LoVo (cell line): ENCODE measurements around the gene CRLF1.
A peak's percentile ranks its signal among the peaks of the same experiment; 100 is the strongest.

Experiments
- DNase-seq: peaks from one replicate; pipeline ENCODE4 v3.0.0-alpha.2; 2016; ENCODE audit warnings: low spot score

The CRLF1 gene

DNA sequence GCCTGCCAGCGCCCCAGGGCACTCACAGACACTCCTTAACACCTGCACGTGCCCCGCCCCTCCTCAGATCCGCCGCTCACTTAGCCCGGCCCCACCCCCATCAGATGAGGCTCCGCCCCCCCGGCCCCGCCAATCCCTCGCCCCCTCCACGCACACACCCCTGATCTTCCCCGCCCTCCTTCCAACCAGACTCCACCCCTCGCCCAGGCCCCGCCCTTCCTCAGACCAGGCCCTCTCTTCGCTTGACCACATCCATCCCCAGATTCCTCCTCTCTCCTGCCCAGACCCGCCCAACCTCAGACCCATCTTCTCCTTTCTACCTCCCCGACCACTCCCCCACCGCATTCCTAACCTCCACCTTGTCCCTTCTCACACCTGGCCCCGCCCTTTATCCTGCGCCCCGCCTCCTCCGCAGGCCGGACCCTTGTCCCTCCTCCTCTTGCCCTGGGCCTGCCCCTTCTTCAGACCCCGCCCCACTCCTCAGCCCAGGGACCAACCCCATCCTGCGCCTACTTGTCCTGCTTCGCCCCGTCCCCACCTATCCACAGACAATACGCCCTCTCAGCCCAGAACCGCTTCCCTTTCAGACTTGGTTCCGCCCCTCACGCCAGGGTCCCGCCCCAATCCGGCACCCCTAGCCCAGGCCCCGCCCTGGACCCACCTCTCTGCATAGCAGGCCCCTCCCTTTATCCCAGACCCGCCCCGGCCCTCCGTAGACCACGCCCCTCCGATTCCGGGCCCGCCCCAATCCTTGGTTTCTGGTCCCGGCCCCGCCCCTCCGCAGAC is 29.8 kb upstream of the CRLF1 start:
- DNase-seq, result peak; percentile 97

- DNase-seq, result no peak
Observed at GRCh38 chr19:18635831-18636182, 29.2 kb upstream of the CRLF1 start.

DNA sequence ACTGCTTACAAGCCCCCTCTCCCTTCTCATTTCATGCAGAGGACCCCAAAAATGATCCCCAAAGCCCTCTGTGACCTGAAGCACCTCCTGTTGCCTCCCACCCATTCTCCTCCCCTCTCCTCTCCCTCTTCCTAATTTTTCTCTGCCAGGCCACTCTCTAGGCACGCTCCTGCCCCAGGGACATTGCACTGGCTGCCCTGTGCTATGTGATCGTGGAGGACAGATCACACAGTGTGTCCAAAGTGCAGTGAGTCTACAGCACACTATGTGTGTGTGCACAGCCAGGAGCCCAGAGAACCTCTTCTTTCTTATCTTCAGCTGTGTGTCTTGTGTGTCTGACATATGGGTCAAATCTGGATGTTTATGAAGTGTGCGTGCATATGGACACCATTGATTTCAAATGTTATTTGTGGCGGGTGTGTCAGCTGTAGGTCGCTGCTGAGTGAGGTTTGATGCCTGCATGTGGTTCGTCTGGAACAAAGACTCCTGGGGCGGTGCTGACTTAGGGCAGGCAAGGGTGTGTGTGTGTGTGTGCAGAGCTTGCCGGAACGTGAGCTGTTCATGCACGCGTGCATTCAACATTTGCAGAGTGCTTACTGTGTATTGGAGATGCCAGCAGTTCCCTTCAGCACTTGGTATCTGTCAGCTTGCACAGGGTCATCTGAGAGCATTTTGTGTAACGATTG is 28.2 kb upstream of the CRLF1 start:
- no peak for DNase-seq

DNA sequence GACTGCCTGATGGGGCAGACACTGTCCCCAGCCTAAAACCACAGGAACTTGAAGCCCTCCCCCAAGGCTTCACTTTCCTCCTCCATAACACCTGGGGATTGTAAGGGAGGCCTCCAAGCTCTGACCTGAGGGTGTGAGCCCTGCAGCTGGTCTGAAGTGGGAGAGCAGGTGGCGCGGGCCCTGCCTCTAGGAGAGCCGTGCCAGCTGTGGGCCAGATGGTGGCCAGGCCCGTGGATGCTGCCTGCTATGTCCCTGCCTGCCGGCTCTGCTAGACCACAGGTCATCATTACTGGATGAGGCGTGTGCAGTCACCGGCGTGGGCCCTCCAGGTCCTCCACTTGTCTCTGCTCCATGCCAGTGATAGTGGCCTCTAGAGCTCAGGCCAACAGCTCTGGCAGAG is 26.7 kb upstream of the CRLF1 start:
- DNase-seq, result no peak

DNA sequence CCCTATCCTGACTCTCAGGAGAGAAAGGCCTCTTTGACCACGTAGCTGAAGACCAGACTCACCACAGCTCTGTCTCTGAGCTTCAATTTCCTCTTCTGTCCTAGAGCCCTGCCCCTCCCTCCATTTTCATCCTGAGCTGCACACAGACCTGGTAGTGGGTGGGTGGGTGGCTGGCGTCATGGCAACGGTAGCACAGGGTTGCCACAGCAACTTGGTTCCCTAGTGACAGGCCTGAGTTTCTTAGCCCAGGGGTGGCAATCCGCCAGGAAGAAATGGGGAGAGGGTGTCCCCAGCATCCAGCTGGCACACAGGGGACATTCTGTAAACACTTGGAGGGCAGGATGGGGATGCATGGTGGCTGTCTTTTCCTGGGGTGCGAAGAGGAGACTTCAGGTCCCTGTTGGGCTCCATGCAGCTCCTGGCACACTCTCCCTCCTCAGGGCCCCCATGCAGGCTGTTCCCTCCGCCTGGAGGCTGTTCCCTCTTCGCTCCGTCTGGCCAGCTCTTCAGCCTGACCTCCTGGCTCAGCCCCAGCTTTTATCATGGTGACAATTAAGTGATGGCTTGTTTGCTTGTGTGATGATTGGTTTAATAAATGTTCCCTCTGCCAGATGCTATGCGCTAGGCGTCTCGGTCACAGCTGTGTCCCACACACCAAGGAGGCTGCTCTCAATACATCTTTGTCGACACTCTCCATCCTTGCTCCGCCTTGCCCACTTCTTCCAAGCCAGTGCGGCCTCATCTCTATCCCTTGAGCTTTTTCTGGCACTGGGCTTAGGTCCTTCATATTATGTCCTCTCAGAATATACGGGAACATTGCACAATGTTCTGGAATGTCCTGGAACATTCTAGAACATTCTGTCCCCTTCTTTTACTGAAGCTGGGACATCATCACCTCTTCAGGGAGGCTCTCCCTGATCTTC is 22.8 kb upstream of the CRLF1 start:
- no peak for DNase-seq

GRCh38 chr19:18626906-18627305 is 20.3 kb upstream of the CRLF1 start:
- DNase-seq, result no peak

- no peak for DNase-seq
Observed at GRCh38 chr19:18620902-18621301, 14.3 kb upstream of the CRLF1 start.

- DNase-seq, result no peak
Observed at GRCh38 chr19:18620311-18620710, 13.7 kb upstream of the CRLF1 start.

DNA sequence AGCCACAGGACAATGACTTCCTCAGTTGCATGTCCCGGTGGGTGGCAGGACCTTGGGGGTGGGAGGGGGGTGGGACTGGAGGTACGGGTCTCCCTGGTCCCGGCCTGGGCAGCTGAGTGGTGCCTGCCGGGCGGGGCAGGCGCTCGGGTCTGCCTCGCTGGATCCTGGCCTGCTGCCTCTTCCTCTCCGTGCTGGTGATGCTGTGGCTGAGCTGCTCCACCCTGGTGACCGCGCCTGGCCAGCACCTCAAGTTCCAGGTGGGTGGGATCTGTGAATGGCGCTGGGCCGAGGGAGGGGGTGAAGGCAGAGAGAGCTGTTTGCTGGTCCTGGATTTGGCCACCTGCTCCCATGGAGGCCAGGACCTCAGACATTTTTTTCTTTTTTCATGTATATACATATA is 11.6 kb upstream of the CRLF1 start:
- DNase-seq, result no peak

DNA sequence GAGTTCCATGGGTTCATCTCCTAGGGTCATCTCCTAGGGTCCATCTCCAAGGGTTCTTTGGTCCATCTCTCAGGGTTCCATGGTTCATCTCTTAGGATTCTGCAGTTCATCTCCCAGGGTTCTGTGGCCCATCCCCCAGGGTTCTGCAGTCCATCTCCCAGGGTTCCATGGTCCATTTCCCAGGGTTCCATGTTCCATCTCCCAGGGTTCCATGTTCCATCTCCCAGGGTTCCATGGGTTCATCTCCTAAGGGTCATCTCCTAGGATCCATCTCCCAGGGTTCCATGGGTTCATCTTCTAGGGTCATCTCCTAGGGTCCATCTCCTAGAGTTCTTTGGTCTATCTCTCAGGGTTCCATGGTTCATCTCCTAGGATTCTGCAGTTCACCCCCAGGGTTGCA is 11.0 kb upstream of the CRLF1 start:
- no peak for DNase-seq

- no peak for DNase-seq
Observed at GRCh38 chr19:18616023-18616422, 9.4 kb upstream of the CRLF1 start.

GRCh38 chr19:18613589-18614234 is 7.1 kb upstream of the CRLF1 start:
- no peak for DNase-seq

GRCh38 chr19:18612772-18613588 is 6.4 kb upstream of the CRLF1 start, which contains the start of gene TMEM59L:
Gene TMEM59L, plus strand, starts transcription at chr19:18612870. Its CDS starts 89 bp downstream, at chr19:18612959.
- DNase-seq, result no peak

- no peak for DNase-seq
Observed at GRCh38 chr19:18612051-18612771, 5.6 kb upstream of the CRLF1 start.

DNA sequence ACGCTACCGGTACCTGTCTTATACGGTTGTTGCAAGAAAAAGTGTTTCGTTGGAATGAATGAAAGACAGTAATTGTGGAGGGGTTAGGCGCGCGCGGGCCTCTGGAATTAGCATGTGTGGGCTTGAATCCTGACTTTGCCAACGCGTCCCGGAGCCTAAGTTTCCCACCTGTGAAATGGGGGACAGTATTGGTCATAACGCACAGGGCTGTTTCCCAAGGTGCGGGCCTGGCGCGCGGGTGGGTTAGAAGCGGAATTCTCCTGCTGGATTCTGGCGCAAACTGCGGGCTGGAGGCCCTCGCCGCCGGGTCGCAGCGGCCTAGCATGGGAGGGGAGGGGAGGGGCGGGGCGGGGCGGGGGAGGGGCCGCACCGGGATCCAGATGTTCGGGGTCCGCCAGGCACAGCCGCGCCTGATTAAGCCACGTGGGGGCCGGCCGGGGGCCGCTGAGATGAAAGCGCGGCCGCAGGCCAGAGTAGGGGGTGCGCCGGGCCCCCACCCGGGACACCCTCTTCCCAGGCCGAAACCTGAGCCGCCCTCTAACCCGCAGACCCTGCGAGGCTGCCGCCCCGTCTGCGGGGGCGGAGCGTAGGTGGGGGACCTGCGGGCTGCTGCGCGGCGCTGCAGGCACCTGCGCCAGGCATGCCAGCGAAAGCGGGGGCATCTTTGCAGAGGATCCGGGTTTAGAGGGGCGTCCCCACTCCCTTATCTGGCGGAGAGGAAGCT is 4.9 kb upstream of the CRLF1 start:
- DNase-seq, result no peak

- no peak for DNase-seq
Observed at GRCh38 chr19:18610556-18611326, 4.1 kb upstream of the CRLF1 start.

DNA sequence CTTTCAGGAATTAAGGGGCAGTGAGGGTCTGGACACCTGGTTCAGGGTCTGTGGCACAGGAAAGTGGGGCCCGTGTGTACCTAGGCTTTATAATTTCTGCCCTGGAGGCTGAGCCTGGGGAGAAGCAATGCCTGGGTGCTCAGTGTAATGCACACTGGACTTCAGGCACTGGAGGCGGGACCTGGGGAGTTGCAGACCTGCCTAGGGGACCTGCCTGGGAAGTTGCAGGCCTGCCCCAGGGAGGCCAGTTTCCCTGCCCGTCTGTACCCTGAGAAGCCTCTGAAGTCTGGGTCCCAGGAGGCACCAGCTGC is 3.6 kb upstream of the CRLF1 start:
- no peak for DNase-seq

DNA sequence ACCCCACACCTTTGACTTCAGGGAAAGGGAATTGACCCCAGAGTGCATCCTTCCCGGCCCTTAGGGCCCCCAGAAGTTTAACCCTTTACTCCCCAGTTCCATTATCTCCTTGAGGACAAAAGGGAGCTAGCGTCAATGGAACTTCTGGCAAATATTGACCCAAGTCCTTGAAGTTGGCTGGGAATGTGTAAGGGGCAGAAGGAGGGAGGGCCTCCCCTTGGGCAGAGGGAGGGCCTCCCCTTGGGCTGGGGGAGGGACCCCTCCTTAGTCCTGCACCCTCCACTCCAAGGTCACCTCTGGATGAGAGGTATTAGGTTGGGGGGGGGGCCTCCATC is 3.1 kb upstream of the CRLF1 start:
- no peak for DNase-seq
